HepG2 (cell line): ENCODE data around the gene PLCB1.

Experiments
- CTCF ChIP-seq: sonication (generic); formaldehyde crosslinking; IDR thresholded peaks from 2 replicates; pipeline ENCODE4 v1.5.0; 2020; ENCODE audit warnings: mild to moderate bottlenecking, missing genetic modification reagents, moderate library complexity
- POLR2AphosphoS5 ChIP-seq: IDR thresholded peaks from 2 replicates; pipeline ENCODE4 v1.6.1; 2012; ENCODE audit warnings: low read depth, low read length
- ZNF326 ChIP-seq: sonication (generic); formaldehyde crosslinking; IDR thresholded peaks from 2 replicates; pipeline ENCODE4 v1.4.0; 2020; ENCODE audit warnings: missing genetic modification reagents, borderline replicate concordance

DNA sequence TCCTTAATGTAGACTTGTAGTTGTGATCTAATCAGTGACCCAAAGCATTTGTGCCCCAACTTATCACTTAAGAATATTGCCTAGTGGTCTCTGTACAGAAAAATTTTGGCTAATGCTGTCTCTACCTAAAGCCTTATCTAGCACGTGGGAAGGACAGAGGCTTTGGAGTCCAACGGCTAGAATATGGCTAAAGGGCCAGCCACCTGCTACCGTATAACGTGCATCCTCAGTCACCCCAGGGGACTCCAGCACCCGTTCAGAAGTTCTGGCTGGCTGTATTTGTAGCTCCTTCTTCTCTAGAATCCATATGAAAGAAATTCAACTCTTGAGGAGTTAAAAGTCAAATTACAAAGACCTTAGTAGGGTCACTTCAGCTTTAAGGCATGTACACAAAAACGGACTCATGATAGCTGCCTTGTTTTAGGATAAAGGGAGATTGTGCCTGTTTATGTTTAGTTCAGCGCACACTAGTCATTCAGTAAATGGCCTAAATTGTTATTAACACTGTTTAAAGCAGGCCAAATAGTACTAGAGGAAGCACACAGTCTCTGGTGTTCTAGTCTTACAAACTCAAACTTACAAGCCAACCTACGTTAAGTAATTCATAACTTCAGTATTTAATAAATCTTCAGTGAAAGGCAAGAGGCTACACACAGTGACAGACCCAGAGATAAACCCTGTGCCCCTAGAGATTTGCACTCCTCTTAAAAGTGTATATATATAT lies 529.3 kb downstream of the PLCB1 start:
- no peak for TF ChIP-seq CTCF (CRISPR knock-in tag)
- no peak for TF ChIP-seq ZNF326 (CRISPR knock-in tag)
- TF ChIP-seq POLR2AphosphoS5: no peak
